D721Med (cell line): ENCODE data around the gene TTLL11.

Experiments used
- DNase-seq: peaks from one replicate; pipeline ENCODE4 v3.0.0; 2011; ENCODE audit warnings: low spot score; ENCODE audit not compliant: insufficient read length
- FAIRE-seq: peaks from 2 replicates; lab custom pipeline; 2011; peaks lifted over from hg19 to GRCh38; lab: Jason Lieb, UNC
- CTCF ChIP-seq: IDR thresholded peaks from 2 replicates; pipeline ENCODE4 v1.5.1; 2012; ENCODE audit warnings: mild to moderate bottlenecking, control low read depth; ENCODE audit not compliant: insufficient read depth; ENCODE audit errors: missing control alignments

Gene TTLL11

DNA sequence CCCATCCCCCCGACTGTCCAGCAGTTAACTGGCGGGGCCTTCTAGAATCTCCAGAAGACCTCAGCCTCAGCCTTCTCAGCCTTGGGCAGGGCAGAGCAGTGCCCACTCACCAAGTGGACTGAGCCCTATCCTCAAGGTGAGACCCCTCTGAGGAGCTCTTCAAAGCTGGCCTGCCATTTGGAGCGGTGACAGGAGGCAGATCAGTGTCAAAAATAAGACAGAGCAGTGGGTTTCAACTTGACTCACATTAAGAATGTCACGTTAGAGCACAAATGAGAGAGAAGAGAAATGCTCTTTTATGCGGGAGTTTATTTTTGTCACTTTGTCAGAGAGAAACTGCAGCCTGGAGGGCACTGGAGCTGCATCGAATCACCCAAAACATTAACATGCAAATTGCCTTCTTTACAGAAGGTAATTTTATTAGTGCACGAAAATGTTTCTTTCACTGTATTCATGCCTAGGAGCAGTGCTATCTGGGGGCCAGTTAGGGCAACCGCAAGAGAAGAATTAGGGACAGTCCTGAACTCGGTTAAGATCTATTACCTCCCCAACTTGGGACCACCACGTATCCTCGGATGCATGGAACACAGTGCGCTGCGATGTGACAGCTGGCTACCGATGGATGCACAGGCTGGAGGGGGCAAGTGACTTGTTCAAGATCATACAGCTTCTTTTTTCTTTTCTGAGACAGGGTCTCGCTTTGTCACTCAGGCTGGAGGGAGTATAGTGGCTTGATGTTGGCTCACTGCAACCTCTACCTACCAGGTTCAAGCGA lies 253.2 kb downstream of the TTLL11 start:
- DNase-seq (no peak), FAIRE-seq (no peak)
- no peak for TF ChIP-seq CTCF

DNA sequence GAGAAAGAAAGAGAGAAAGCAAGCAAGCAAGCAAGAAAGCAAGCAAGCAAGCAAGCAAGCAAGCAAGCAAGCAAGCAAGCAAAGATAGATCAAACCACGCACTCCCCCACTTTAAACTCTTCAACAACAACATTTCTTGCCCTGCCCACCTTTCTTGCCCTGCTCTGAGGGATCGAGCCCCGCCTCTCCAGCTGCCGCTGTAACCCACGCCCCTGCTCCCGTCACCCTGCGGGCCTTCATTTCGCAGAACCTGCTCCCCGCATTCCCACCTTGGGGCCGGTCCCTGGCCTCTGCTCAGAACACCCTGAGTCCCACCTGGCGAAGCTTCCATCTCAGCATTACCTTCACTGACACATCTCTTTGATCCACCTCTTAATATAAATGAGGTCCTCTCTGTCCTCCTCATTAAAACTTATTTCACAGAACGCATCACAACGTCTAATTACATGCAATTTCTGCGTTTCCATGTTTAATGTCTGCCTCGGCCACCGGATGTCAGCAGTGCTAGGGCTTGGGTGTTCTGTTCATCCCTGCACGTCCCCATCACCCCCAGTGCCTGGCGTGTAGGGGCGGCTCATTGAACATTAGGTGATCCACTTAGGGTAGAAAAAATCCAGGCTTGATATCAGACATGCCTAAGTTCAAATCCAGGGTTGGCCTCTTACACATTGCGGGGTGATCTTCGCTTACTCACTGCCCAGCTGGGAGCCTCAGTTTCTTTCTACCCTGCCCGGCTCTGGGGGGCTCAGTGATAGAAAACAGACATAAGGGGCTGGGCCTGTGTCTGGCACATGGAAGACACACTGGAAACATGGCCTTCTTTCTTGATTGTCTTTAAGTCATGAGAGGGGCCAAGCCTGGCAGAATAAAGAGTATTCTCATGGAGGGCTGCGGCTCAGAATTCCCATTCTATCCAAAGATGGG lies 254.1 kb downstream of the TTLL11 start:
- TF ChIP-seq CTCF: peak; percentile 28
- FAIRE-seq (no peak), DNase-seq (no peak)

- DNase-seq (no peak), FAIRE-seq (no peak)
- TF ChIP-seq CTCF: no peak
Measured at GRCh38 chr9:121837113-121837961, 255.8 kb downstream of the TTLL11 start.

GRCh38 chr9:121836366-121836885 lies 256.7 kb downstream of the TTLL11 start:
- TF ChIP-seq CTCF: no peak
- FAIRE-seq: no peak

GRCh38 chr9:121835587-121836365 lies 257.3 kb downstream of the TTLL11 start:
- no peak for TF ChIP-seq CTCF
- DNase-seq: no peak
- FAIRE-seq: no peak

More at GRCh38 chr9:121836366-121836885, 256.7 kb downstream of the TTLL11 start:
- no peak for DNase-seq

DNA sequence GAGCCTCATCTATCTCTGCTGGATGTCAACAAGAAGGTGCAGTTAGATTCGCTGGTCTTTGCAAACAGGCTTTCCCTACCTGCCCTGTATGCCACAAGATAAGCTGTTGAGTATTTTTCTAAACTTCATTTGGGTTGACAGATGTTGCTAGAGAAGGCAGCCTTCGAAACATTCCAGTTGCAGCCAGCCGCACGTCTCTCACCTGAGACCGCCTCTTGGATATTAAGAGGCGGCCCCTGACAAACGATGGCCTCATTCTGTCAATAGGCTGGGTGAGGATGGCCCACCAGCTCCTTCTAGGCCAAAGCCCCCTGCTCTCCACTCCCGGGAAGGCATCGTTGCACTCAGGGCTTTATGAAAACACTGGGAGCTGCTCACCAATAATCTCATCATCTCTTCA lies 260.0 kb downstream of the TTLL11 start:
- no peak for TF ChIP-seq CTCF
- FAIRE-seq: no peak
- DNase-seq: no peak
